Osteoblast (primary cell): ENCODE measurements around the gene GRM4. TPM values are rescaled to one million over a fixed set of nuclear protein-coding genes. Genes with fewer than 3 reads are reported as not detected.
A peak's percentile ranks its signal among the peaks of the same experiment; 100 is the strongest.

ENCODE experiments used
- DNase-seq: peaks from one replicate; pipeline ENCODE4 v3.0.0; 2011; ENCODE audit warnings: low spot score, mixed read lengths; ENCODE audit not compliant: insufficient read length; ENCODE audit errors: missing footprints
- H2AFZ ChIP-seq: 2 replicates; pipeline ENCODE4 v1.6.0; 2011; ENCODE audit warnings: mild to moderate bottlenecking, low read length
- H3K27ac ChIP-seq: 2 replicates; pipeline ENCODE4 v1.5.1; 2011; ENCODE audit warnings: mild to moderate bottlenecking, low read depth, low read length, moderate library complexity
- H3K27me3 ChIP-seq: 2 replicates; pipeline ENCODE4 v1.6.0; 2012; ENCODE audit warnings: mild to moderate bottlenecking, control low read depth, inconsistent platforms, low read length, moderate library complexity; ENCODE audit not compliant: insufficient read depth
- H3K36me3 ChIP-seq: 2 replicates; pipeline ENCODE4 v1.5.1; 2011; ENCODE audit warnings: mild to moderate bottlenecking, low read length, control low read depth, moderate library complexity; ENCODE audit not compliant: insufficient read depth
- H3K4me1 ChIP-seq: 2 replicates; pipeline ENCODE4 v1.5.1; 2011; ENCODE audit warnings: mild to moderate bottlenecking, low read length, control low read depth, moderate library complexity; ENCODE audit not compliant: insufficient read depth
- H3K4me2 ChIP-seq: 2 replicates; pipeline ENCODE4 v1.6.0; 2011; ENCODE audit warnings: mild to moderate bottlenecking, low read length; ENCODE audit not compliant: insufficient read depth
- H3K4me3 ChIP-seq: fragments of 200-600 bp; sonication (generic); 3 replicates; pipeline ENCODE4 v1.5.1; 2012; ENCODE audit warnings: mild to moderate bottlenecking, low read length, inconsistent platforms; ENCODE audit not compliant: insufficient read depth
- H3K79me2 ChIP-seq: 2 replicates; pipeline ENCODE4 v1.6.0; 2012; ENCODE audit warnings: mild to moderate bottlenecking, low read length, control low read depth, inconsistent platforms; ENCODE audit not compliant: insufficient read depth
- H3K9me3 ChIP-seq: 2 replicates; pipeline ENCODE4 v1.5.1; 2011; ENCODE audit warnings: low read depth, low read length, control low read depth
- H4K20me1 ChIP-seq: 2 replicates; pipeline ENCODE4 v1.6.0; 2012; ENCODE audit warnings: mild to moderate bottlenecking, low read length, control low read depth; ENCODE audit not compliant: insufficient read depth
- CTCF ChIP-seq: IDR thresholded peaks from 2 replicates; pipeline ENCODE4 v1.5.1; 2011; ENCODE audit warnings: mild to moderate bottlenecking, low read depth, low read length, moderate library complexity; ENCODE audit errors: extremely low read depth
- total RNA-seq: library from RNA; depleted of rRNA; stranded (reverse); fragments of >200 nt; gene quantifications from 2 replicates; pipeline ENCODE4 v1.2.3, GENCODE V29; 2012

The GRM4 gene
- total RNA-seq, 1 donor, result 0.36 TPM

GRCh38 chr6:34057790-34058189, 88.1 kb downstream of the GRM4 start:
- peaks cover 15% of the 10 kb centered on the region for H3K27me3 ChIP-seq
- no peak overlapping the region for H3K4me3 ChIP-seq
- no peaks in the 10 kb centered on the region for H4K20me1 ChIP-seq
- H3K4me2 ChIP-seq, result no peak overlapping the region
- H3K27ac ChIP-seq, result no peak overlapping the region
- H3K36me3 ChIP-seq, result no peaks in the 10 kb centered on the region
- no peak overlapping the region for H2AFZ ChIP-seq
- no peaks in the 10 kb centered on the region for H3K79me2 ChIP-seq
- peaks cover 8% of the 10 kb centered on the region for H3K4me1 ChIP-seq
- no peaks in the 10 kb centered on the region for H3K9me3 ChIP-seq
- TF ChIP-seq CTCF, result no peak
- no peak for DNase-seq

GRCh38 chr6:34057191-34057590, 88.7 kb downstream of the GRM4 start:
- H3K4me3 ChIP-seq, result no peak overlapping the region
- H3K79me2 ChIP-seq, result no peaks in the 10 kb centered on the region
- no peak overlapping the region for H2AFZ ChIP-seq
- H3K4me2 ChIP-seq, result no peak overlapping the region
- peaks cover 8% of the 10 kb centered on the region for H3K4me1 ChIP-seq
- DNase-seq, result no peak
- H3K27me3 ChIP-seq, result peaks cover 18% of the 10 kb centered on the region
- no peaks in the 10 kb centered on the region for H4K20me1 ChIP-seq
- no peak overlapping the region for H3K27ac ChIP-seq
- no peaks in the 10 kb centered on the region for H3K36me3 ChIP-seq
- no peaks in the 10 kb centered on the region for H3K9me3 ChIP-seq
- no peak for TF ChIP-seq CTCF

DNA sequence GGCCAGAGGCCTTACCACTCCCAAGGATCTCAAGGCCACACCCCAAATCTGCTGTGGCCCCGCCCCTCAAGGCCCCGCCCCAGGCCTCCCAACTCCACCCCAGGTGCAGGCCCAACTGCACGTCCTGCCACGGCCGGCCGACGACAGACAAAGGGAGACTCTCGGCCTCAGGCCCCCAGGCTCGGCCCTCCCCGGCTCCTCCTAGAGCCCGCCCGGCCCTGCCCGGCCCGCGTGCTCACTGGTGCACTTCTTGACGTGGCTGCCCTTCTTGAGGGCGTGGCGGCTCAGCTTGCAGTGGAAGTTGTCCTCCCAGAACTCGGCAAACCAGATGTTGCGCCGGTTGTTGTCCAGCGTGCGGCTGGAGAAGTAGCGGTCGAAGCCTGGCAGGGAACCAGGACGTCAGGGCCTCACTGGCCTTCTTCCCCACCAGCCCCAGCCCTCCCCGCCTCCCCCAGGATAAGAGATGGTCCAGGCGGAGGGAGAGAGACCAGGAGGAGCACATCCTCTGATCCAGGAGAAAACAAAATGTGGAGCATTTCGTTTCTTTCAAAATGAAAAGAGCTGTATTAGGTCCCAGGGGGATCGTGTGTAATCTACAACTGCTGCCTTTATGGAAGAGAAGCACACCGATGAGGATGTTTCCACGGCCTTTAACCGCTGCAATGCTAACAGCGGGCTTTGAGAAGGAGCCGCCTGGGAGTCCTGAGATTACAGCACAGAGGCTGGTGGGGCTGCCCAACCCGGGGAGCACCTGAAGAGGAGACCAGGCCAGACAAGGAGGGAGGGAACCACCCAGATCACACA, 89.4 kb downstream of the GRM4 start:
- Histone ChIP-seq H3K79me2 (no peaks in the 10 kb centered on the region), H3K4me2 (peak overlapping the region; percentile 39)

More for the DNA sequence above, 89.4 kb downstream of the GRM4 start:
- Histone ChIP-seq H3K9me3 (no peaks in the 10 kb centered on the region), H3K27me3 (peaks cover 16% of the 10 kb centered on the region), H3K36me3 (no peaks in the 10 kb centered on the region), H4K20me1 (no peaks in the 10 kb centered on the region), H2AFZ (peak overlapping the region; percentile 51), H3K4me1 (peaks cover 8% of the 10 kb centered on the region), H3K4me3 (peak overlapping the region; percentile 25), H3K27ac (no peak overlapping the region)
- TF ChIP-seq CTCF, result no peak
- DNase-seq, result peak; percentile 90
